Kidney (tissue), 2 donors: ENCODE measurements around the gene SP9. TPM values are rescaled to one million over a fixed set of nuclear protein-coding genes. Genes with fewer than 3 reads are reported as not detected.

ENCODE experiments used
- polyA plus RNA-seq: library from polyadenylated mRNA; stranded (reverse); fragments of 350-450 nt; fragmentation: Illumina TruSeq; extraction: RNeasy Lipid Tissue Mini Kit (QIAGEN cat#74804); gene quantifications from one replicate; pipeline ENCODE4 v1.2.3, GENCODE V29; 2014; ENCODE audit warnings: low read depth, low replicate concordance; ENCODE audit not compliant: insufficient read depth
- total RNA-seq: library from RNA; stranded (reverse); fragmentation: NEBNext Ultra II Directional; extraction: Animal tissue kit (Norgen Biotek cat#: 25700); gene quantifications from one replicate; pipeline ENCODE4 v1.2.1, GENCODE V29; 2021
- donor health status: DM: yes; HTN: yes; CAD: no.

SP9 gene
- total and polyA plus RNA-seq, 2 donors from 2014 or later, result not detected

Other genes starting within 250 kb of the SP9 start
- 64.2 TPM for gene OLA1, start 86.4 kb upstream of the SP9 start, total RNA-seq
- gene OLA1, start 86.4 kb upstream of the SP9 start, polyA plus RNA-seq, result 90.0 TPM
- 29.0 TPM for gene SCRN3, start 60.8 kb downstream of the SP9 start, total RNA-seq
- 13.7 TPM for gene SCRN3, start 60.8 kb downstream of the SP9 start, polyA plus RNA-seq
- 7.6 TPM for gene GPR155, start 152.1 kb downstream of the SP9 start, total RNA-seq
- gene GPR155, start 152.1 kb downstream of the SP9 start, polyA plus RNA-seq, result 8.1 TPM